Inflammatory macrophage (primary cell): ENCODE data around the gene ACTMAP.
"Not testable (repeated sequence)": the region's sequence is repeated elsewhere in the genome, so short reads cannot be mapped to it uniquely, and the experiment has no call there.

Source experiments
- DNase-seq, 2 donors: peaks; one replicate each; pipeline ENCODE4 v3.0.0-alpha.2; 2020 to 2022

The ACTMAP gene

DNA sequence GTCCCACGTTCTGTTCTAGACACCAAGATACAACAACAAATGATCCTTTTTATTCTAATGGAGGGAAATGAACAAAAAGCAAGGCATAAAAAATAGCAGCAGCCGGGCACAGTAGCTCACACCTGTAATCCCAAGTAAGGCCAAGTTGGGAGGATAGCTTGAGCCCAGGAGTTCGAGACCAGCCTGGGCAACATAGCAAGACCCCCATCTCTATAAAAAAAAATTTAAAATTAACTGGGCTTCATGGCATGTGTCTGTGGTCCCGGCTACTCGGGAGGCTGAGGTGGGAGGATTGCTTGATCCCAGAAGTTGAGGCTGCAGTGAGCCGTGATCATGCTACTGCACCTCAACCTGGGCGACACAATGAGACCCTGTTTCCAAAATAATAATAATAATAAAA is 26.1 kb upstream of the ACTMAP start:
- DNase-seq = no peak

DNA sequence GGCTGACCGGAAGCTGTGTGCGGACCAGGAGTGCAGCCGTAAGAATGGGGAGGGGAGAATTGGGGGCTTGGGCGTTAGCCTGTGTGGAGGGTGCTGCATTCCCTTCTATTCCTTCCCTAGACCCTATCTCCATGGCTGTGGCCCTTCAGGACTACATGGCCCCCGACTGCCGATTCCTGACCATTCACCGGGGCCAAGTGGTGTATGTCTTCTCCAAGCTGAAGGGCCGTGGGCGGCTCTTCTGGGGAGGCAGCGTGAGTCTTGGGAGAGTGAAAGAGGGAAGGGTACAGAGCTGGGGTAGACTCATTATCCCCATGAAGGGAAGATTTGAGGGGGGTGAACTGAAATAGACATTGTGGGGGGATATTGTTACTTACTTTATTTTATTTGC is 25.4 kb upstream of the ACTMAP start:
- no peak for DNase-seq

DNA sequence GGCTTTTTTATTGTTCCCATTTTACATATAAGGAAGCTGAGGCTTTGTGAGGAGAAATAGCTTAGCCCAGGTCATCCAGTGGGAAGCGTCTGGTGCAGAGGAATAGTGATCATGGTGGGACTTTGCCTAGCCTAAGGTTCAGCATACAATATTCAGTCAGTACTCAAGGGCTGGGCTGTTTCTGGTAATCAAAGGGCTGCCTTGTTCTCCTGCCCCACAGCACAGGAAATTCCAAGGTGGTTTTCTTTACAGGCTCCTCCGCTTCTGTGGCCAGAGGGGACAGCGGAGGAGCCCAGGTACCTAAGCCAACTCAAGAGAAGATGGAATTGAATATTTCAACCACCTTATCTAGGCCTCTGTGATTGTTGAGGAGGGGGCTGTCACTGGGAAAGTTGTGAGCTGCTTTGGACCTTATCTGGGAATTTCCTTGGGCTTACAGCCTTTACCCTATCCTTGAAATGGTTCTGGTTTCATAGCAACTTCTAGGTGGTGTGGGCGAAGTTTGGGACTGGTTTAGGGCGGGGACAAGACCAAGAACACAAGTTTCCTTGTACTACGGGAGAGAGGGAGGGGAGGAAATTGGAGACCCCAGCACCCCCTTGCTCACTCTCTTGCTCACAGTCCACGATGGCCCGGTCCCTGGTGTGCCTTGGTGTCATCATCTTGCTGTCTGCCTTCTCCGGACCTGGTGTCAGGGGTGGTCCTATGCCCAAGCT is 24.8 kb upstream of the ACTMAP start, which contains the start of gene MIA:
Gene MIA (plus strand): TSS at position 606 of the 716 bp plus-strand sequence. CDS start 22 bp downstream, at position 628.
- no peak for DNase-seq

- DNase-seq = peak in 1 of 2 donors; percentile 13
Measured at GRCh38 chr19:40771101-40771862, 21.0 kb upstream of the ACTMAP start.

- peak; percentile 28 to 54 for DNase-seq
Measured at GRCh38 chr19:40768869-40769268, 18.6 kb upstream of the ACTMAP start.

GRCh38 chr19:40766385-40766784 is 16.1 kb upstream of the ACTMAP start:
- DNase-seq = not testable (repeated sequence)

- DNase-seq = no peak
Measured at GRCh38 chr19:40763963-40764362, 13.7 kb upstream of the ACTMAP start.

DNA sequence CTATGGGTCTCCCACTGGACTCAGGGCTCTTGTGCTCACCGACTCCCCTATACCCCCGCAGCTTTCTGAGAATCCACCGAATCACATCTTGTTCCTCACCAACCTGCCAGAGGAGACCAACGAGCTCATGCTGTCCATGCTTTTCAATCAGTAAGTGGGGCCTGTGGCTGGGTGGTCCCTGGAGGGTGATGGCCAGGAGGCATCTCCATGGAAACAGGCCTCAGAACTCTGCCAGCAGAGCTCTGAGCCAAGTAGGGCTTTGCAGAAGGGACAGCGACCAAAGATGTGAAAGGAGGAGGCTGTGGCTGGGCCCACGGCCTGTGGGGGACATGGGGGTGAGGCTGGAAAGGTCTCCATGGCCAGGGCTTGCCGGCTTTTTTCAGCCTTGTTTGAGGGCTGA is 13.2 kb upstream of the ACTMAP start:
- DNase-seq = no peak

DNA sequence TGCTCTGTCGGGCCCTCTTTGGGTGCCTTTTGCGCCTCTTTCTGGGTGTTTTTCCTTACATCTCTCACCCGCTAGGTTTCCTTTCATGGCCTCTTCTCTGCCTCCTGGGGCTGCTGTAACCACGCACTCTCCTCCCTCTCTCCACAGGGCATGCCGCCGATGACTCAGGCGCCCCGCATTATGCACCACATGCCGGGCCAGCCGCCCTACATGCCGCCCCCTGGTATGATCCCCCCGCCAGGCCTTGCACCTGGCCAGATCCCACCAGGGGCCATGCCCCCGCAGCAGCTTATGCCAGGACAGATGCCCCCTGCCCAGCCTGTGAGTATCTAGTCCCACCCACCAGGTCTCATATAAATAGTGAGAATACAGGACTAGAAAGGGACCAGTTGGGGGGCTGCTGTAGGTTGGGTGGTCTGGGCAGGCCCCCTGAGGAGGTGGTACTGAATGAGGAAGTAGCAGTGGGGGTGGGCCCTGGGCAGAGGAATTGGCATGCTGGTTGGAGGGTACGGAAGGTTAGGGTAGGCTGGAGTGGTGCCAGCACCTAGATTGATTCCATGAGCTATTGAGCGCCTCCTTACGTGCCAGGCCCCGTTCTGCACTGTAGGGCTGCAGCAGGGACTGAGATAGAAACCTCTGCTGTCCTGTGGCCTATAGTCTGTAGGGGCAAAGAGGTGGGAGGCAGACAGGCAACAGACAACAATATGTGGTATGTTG is 12.6 kb upstream of the ACTMAP start:
- no peak for DNase-seq

GRCh38 chr19:40759352-40759751 is 9.1 kb upstream of the ACTMAP start:
- DNase-seq = no peak

DNA sequence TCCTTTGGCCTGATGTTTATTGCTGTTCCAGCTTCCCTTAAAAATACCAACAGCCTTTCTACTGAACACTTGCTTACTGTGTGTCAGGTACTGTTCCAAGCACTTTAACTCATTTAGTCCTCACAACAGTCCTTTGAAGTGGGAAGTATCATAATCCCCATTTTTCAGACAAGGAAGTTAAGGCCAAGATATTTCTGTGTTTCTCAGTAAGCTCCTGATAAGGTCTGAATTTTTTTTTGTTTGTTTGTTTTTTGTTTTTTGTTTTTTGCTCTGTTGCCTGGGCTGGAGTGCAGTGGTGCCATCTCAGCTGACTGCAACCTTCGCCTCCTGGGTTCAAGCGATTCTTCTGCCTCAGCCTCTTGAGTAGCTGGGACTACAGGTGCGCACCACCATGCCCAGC is 8.2 kb upstream of the ACTMAP start:
- DNase-seq = no peak

- DNase-seq = no peak
Measured at GRCh38 chr19:40756502-40757110, 6.3 kb upstream of the ACTMAP start.

DNA sequence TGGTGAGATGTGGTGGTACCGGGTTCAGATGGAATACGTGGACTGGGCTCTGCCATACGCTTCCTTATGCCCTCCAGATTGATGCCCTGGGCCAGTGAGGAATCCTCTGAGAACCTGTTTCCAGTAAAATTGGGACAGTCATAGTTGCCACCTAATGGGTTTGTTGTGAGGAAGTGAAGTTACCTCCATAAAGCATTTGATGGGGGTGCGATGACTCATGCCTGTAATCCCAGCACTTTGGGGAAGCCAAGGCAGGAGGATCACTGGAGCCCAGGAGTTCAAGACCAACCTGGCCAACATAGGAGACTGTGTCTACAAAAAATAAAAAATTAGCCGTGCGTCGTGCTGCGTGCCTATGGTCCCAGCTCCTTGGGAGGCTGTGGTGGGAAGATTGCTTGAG is 5.5 kb upstream of the ACTMAP start:
- DNase-seq = no peak

DNA sequence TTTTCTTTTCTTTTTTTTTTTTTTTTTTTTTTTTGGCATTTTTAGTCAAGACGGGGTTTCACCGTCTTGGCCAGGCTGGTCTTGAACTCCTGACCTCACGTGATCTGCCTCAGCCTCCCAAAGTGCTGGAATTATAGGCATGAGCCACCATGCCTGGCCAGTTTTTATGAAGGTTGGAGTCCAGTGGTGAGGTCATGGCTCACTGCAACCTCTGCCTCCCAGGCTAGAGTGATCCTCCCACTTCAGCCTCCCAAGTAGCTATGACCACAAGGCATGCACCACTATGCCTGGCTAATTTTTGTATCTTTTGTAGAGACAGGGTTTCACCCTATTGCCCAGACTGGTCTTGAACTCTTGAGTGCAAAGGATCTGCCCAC is 5.0 kb upstream of the ACTMAP start:
- peak in 1 of 2 donors; percentile 20 for DNase-seq

GRCh38 chr19:40754611-40755247 is 4.5 kb upstream of the ACTMAP start:
- peak; percentile 66 to 85 for DNase-seq

GRCh38 chr19:40752257-40752781 is 2.0 kb upstream of the ACTMAP start:
- DNase-seq = peak in 1 of 2 donors; percentile 43

DNA sequence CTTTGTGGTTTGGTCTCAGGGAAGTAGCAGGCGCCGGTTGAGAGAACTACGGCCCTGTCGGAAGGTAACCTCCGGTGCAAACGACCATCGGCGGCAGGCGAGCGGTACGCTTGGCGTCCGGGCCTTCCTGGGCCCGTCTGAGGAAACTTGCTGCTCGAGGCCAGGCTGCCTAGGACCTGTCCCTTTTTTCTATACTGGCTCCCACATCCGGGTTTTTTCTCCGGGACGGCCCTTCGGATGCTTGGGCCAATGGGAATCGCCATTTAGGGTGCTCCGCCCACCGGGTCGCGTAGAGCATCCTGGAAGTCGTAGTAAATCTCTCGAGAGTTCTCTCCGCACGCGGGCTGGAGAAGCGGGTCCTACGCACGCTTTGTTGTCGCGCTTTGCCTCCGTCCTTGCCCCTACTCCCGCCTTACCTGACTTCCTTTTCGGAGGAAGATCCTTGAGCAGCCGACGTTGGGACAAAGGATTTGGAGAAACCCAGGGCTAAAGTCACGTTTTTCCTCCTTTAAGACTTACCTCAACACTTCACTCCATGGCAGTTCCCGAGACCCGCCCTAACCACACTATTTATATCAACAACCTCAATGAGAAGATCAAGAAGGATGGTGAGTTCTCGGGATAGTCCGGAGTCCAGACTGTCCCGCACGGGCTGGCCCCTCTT is 729 bp upstream of the ACTMAP start, which contains the start of gene SNRPA:
Gene SNRPA (plus strand): TSS at position 330 of the 664 bp plus-strand sequence. CDS start 206 bp downstream, at position 536.
- DNase-seq = peak; percentile 98 to 99

DNA sequence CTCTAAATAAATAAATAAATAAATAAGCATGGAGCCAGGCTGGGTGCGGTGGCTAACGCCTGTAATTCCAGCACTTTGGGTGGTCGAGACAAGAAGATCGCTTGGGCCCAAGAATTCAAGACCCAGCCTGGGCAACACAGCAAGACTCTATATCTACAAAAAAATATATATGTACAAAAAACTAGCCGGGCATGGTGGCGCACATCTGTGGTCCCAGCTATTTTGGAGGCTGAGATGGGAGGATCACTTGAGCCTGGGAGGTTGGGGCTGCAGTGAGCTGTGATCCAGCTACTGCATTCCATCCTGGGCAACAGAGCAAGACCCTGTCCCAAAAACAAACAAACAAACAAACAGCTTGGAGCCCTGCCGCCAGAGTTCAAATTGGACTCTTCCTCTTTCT is 2.7 kb downstream of the ACTMAP start:
- no peak for DNase-seq

- no peak for DNase-seq
Measured at GRCh38 chr19:40745402-40745780, 4.9 kb downstream of the ACTMAP start.

DNA sequence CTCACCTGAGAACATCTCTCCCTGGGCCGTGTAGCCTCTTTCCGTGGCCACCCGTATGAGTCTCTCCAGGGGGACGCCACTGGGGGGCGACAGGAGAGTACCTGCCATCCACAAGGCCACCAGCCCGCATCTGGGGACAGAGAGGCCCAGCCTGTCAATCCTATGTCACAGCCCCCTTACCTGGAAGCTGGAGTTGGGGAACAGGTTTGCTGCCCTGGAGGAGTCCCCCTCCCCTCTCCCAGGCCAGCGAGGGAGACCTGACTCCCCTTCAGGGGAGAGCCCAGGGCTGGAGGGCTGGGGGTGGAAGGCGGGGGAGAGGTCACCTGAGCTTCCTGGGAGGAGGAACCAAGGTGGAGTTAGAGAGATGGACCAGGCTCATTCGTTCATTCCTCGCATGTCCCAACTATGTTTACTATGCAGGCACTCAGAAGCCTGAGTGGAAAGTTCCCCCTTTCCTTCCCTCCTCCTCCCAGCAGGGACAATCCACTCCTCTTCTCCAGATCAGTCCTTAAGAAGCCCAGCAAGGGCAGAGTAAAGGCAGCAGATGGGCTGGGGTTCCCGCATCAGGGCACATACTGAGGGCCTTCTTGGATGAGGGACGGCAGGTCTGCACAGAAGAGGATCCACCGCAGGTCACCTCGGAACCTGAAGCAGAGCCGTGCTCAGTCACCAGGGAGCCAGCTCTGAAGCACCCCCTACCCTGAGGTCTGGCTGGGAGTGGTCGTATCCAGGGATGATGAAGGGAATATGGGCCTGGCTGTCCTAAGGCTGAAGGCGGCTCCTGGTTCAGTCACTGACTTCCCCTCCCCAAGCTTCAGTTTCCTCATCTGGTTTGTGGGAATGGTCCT is 5.5 kb downstream of the ACTMAP start:
- no peak for DNase-seq

DNA sequence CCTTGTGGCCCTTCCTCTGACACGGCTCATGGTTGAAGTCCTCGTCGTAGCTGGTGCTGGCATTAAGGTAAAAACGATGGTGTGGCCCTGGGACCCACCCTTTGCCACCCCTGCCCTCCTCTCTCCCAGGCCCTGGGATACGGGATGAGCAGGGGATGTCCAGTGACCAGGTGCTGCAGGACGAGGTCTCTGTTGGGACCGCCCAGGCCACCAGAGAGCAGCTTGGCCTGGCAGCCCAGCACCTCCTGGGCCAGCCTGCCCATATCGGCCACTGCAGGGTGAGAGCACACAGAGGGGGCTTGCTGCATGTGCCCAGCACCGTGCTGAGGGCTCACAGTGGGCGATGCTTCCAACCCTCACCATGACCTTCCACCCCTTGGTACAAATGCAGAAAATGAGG is 6.4 kb downstream of the ACTMAP start:
- DNase-seq = no peak
